B cell (primary cell): ENCODE data around the gene RAB11FIP3. TPM values are rescaled to one million over a fixed set of nuclear protein-coding genes. Genes with fewer than 3 reads are reported as not detected.

ENCODE experiments used
- ATAC-seq: fragments of 200-7000 bp; cut with Tn5 transposase; one replicate; pipeline ENCODE4 v1.10.0; 2021; ENCODE audit warnings: low read depth, mild to moderate bottlenecking, moderate number of reproducible peaks, moderate library complexity
- CTCF ChIA-PET: fragments of 350-600 bp; sonication (Branson Sonifier 250); formaldehyde crosslinking; loops from one replicate; lab custom pipeline; 2021; ENCODE audit warnings: antibody characterized with exemption, inconsistent platforms; lab: Charles Lee
- POLR2A ChIA-PET: fragments of 350-600 bp; sonication (Branson Sonifier 250); formaldehyde crosslinking; loops from one replicate; lab custom pipeline; 2021; ENCODE audit warnings: antibody characterized with exemption; lab: Charles Lee
- DNase-seq: peaks from one replicate; pipeline ENCODE4 v3.0.0; 2013
- H2AFZ ChIP-seq: 2 replicates; pipeline ENCODE4 v1.6.1; 2012; ENCODE audit warnings: mild to moderate bottlenecking, low read depth, low read length; ENCODE audit not compliant: insufficient read depth, poor library complexity, severe bottlenecking
- H3K27ac ChIP-seq, 2 donors: 1 replicate in 1 of 2; 2 replicates in 1 of 2; pipeline ENCODE4 v1.5.1; 2012 to 2013; ENCODE audit warnings: low read length in 2 of 2, mild to moderate bottlenecking in 2 of 2, moderate library complexity in 1 of 2
- H3K27me3 ChIP-seq, 4 experiments: fragments of 200-600 bp in 1 of 4; sonication (generic) in 1 of 4; replicated peaks in 1 of 4; 1 replicate in 2 of 4; 2 replicates in 2 of 4; pipeline versions ENCODE4 v1.6.1 to v1.7.0; 2013 to 2016; ENCODE audit warnings: low read length in 3 of 4, mild to moderate bottlenecking in 2 of 4, mixed read lengths in 1 of 4, moderate library complexity in 1 of 4; ENCODE audit not compliant: insufficient read depth in 4 of 4, control insufficient read depth in 3 of 4; ENCODE audit errors: control extremely low read depth in 1 of 4
- H3K36me3 ChIP-seq, 2 experiments: replicated peaks in 1 of 2; 1 replicate in 1 of 2; 2 replicates in 1 of 2; pipeline versions ENCODE4 v1.6.1 to v1.7.1; 2013; ENCODE audit warnings: low read length in 1 of 2; ENCODE audit not compliant: insufficient read depth in 2 of 2, control insufficient read depth in 1 of 2; ENCODE audit errors: control extremely low read depth in 1 of 2, extremely low read depth in 1 of 2
- H3K4me1 ChIP-seq, 2 donors: fragments of 200-600 bp in 1 of 2; sonication (generic) in 1 of 2; 1 replicate in 1 of 2; 2 replicates in 1 of 2; pipeline versions ENCODE4 v1.5.1 to v1.6.1; 2013 to 2017; ENCODE audit warnings: low read length in 2 of 2; ENCODE audit not compliant: control insufficient read depth in 2 of 2, insufficient read depth in 2 of 2
- H3K4me2 ChIP-seq: replicated peaks from 2 replicates; pipeline ENCODE3; 2012; ENCODE audit warnings: mild to moderate bottlenecking, low read depth, low read length; ENCODE audit not compliant: poor library complexity, severe bottlenecking
- H3K4me3 ChIP-seq, 5 experiments: fragments of 200-600 bp in 1 of 5; sonication (generic) in 1 of 5; 1 replicate in 3 of 5; 2 replicates in 2 of 5; pipeline versions ENCODE4 v1.5.1 to v1.7.0; 2011 to 2016; ENCODE audit warnings: low read length in 4 of 5, mild to moderate bottlenecking in 4 of 5, low read depth in 2 of 5, control low read depth in 1 of 5, moderate library complexity in 1 of 5; ENCODE audit not compliant: insufficient read depth in 1 of 5; ENCODE audit errors: control extremely low read depth in 1 of 5, extremely low read depth in 1 of 5
- H3K79me2 ChIP-seq: fragments of 200-600 bp; sonication (generic); one replicate; pipeline ENCODE4 v1.6.0; 2016; ENCODE audit warnings: low read length; ENCODE audit not compliant: control insufficient read depth, insufficient read depth
- H3K9ac ChIP-seq: fragments of 200-600 bp; sonication (generic); 2 replicates; pipeline ENCODE4 v1.6.1; 2017; ENCODE audit warnings: mild to moderate bottlenecking, low read length, moderate library complexity
- H3K9me3 ChIP-seq, 3 donors: one replicate each; pipeline versions ENCODE4 v1.6.1 to v1.7.1; 2013; ENCODE audit warnings: low read length in 2 of 3; ENCODE audit not compliant: control insufficient read depth in 2 of 3, insufficient read depth in 1 of 3; ENCODE audit errors: control extremely low read depth in 1 of 3
- H4K20me1 ChIP-seq: 2 replicates; pipeline ENCODE4 v1.6.0; 2012; ENCODE audit warnings: mild to moderate bottlenecking, low read length; ENCODE audit not compliant: insufficient read depth, control insufficient read depth, poor library complexity, severe bottlenecking
- H3K27ac Mint-ChIP-seq: one replicate; pipeline ENCODE4 v1.8.0; 2021; ENCODE audit warnings: mixed read lengths
- H3K27me3 Mint-ChIP-seq: one replicate; pipeline ENCODE4 v1.8.0; 2021; ENCODE audit warnings: mixed read lengths
- H3K4me1 Mint-ChIP-seq: one replicate; pipeline ENCODE4 v1.8.0; 2021; ENCODE audit warnings: mixed read lengths
- H3K4me3 Mint-ChIP-seq: one replicate; pipeline ENCODE4 v1.8.0; 2021; ENCODE audit warnings: mixed read lengths
- H3K9me3 Mint-ChIP-seq: one replicate; pipeline ENCODE4 v1.8.0; 2022; ENCODE audit warnings: mixed read lengths; ENCODE audit not compliant: insufficient read depth
- EZH2 ChIP-seq: IDR thresholded peaks from 2 replicates; pipeline ENCODE4 v1.6.1; 2012; ENCODE audit warnings: borderline replicate concordance, low read depth, mild to moderate bottlenecking, moderate library complexity, low read length; ENCODE audit not compliant: insufficient read depth, poor library complexity, severe bottlenecking
- WGBS: methylation state at CpG from one replicate; pipeline ENCODE4 v1.1.5; 2013; ENCODE audit warnings: missing lambda C conversion rate; ENCODE audit not compliant: insufficient coverage; 5-methylcytosine and 5-hydroxymethylcytosine counted together
- intact Hi-C: fragments of 100-400 bp; cut with micrococcal nuclease; formaldehyde crosslinking; loops from one replicate; pipeline ENCODE4 v1.10.0; 2022
- polyA plus RNA-seq: library from polyadenylated mRNA; depleted of rRNA; stranded (reverse); fragments of >200 nt; gene quantifications from 2 replicates; pipeline ENCODE4 v1.2.3, GENCODE V29; 2012
- total RNA-seq, 2 donors: library from RNA; stranded (reverse); fragments of 120-200 nt in 1 of 2; gene quantifications; 1 replicate in 1 of 2; 2 replicates in 1 of 2; pipeline versions ENCODE4 v1.2.3 to v1.2.4, GENCODE V29; 2013 to 2022
- TF ChIP-seq, protein P1 (sequence below): fragments of 200-600 bp; IDR thresholded peaks from one replicate; pipeline ENCODE4 v1.8.0; 2022; ENCODE audit warnings: antibody characterized with exemption, mild to moderate bottlenecking

The RAB11FIP3 gene
- total and polyA plus RNA-seq, 2 donors (not counting 1 experiment from before 2014, with no cell fraction given): 24.3 to 57.2 TPM

GRCh38 chr16:543301-544164 lies 118.1 kb downstream of the RAB11FIP3 start:
- Histone ChIP-seq H3K4me1 (no peaks in the 10 kb centered on the region), H3K4me3 (no peak overlapping the region), H3K9me3 (no peaks in the 10 kb centered on the region), H3K36me3 (no peaks in the 10 kb centered on the region), H3K79me2 (peaks cover 45% of the 10 kb centered on the region), H3K27ac (no peak overlapping the region), H3K27me3 (no peaks in the 10 kb centered on the region), H3K9ac (no peak overlapping the region), H3K4me2 (no peak overlapping the region), H4K20me1 (peaks cover 56% of the 10 kb centered on the region), H2AFZ (no peak overlapping the region)
- ChIA-PET POLR2A (no interaction called here), CTCF (no interaction called here)
- WGBS: 97% methylated on average over 51 of the region's 51 CpGs
- TF ChIP-seq, protein P1, sequence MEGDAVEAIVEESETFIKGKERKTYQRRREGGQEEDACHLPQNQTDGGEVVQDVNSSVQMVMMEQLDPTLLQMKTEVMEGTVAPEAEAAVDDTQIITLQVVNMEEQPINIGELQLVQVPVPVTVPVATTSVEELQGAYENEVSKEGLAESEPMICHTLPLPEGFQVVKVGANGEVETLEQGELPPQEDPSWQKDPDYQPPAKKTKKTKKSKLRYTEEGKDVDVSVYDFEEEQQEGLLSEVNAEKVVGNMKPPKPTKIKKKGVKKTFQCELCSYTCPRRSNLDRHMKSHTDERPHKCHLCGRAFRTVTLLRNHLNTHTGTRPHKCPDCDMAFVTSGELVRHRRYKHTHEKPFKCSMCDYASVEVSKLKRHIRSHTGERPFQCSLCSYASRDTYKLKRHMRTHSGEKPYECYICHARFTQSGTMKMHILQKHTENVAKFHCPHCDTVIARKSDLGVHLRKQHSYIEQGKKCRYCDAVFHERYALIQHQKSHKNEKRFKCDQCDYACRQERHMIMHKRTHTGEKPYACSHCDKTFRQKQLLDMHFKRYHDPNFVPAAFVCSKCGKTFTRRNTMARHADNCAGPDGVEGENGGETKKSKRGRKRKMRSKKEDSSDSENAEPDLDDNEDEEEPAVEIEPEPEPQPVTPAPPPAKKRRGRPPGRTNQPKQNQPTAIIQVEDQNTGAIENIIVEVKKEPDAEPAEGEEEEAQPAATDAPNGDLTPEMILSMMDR: no peak
- no peak for TF ChIP-seq EZH2
- DNase-seq: no peak
- intact Hi-C loops: no loop called here
- Mint-ChIP-seq H3K9me3 (no peaks in the 10 kb centered on the region), H3K4me1 (no peaks in the 10 kb centered on the region), H3K27me3 (no peaks in the 10 kb centered on the region), H3K27ac (no peak overlapping the region), H3K4me3 (no peak overlapping the region)
- no peak for ATAC-seq

DNA sequence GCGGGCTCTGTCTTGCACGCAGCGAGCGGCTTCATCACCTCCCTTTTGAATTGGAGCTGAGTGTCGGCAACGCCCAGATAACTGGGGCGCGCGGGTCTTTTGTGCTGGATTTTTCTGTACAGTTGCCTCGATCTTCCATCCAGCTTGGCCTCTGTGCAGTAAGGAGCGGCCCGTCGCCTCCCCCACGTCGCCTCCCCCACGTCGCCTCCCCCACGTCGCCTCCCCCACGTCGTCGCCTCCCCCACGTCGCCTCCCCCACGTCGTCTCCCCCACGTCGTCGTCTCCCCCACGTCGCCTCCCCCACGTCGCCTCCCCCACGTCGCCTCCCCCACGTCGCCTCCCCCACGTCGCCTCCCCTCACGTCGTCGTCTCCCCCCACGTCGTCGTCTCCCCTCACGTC lies 119.1 kb downstream of the RAB11FIP3 start:
- Histone ChIP-seq H3K4me3 (no peak overlapping the region), H3K9ac (no peak overlapping the region), H2AFZ (no peak overlapping the region), H3K4me1 (no peaks in the 10 kb centered on the region), H3K9me3 (no peaks in the 10 kb centered on the region), H4K20me1 (peaks cover 47% of the 10 kb centered on the region), H3K27ac (no peak overlapping the region), H3K79me2 (peaks cover 40% of the 10 kb centered on the region), H3K36me3 (no peaks in the 10 kb centered on the region), H3K27me3 (no peaks in the 10 kb centered on the region), H3K4me2 (no peak overlapping the region)
- POLR2A ChIA-PET: no interaction called here
- no peak for DNase-seq
- H3K27ac Mint-ChIP-seq: no peak overlapping the region
- intact Hi-C loops: no loop called here
- H3K27me3 Mint-ChIP-seq: no peaks in the 10 kb centered on the region
- 100% methylated on average over 13 of the region's 46 CpGs for WGBS
- TF ChIP-seq, protein P1: no peak
- no peak for TF ChIP-seq EZH2
- CTCF ChIA-PET: no interaction called here
- no peak for ATAC-seq
- H3K9me3 Mint-ChIP-seq: no peaks in the 10 kb centered on the region
- H3K4me3 Mint-ChIP-seq: no peak overlapping the region
- H3K4me1 Mint-ChIP-seq: no peaks in the 10 kb centered on the region
